Activated CD8-positive, alpha-beta memory T cell treated with anti-CD3 and anti-CD28 coated beads, Interleukin-2, amount 10 ng/mL, durations not matched to agents 7 days and 5 days (primary cell): ENCODE measurements around the gene NASP. TPM values are rescaled to one million over a fixed set of nuclear protein-coding genes. Genes with fewer than 3 reads are reported as not detected.

Source experiments
- ATAC-seq: fragments of 150-1000 bp; cut with Tn5 transposase; one replicate; pipeline ENCODE4 v1.10.0; 2021; ENCODE audit warnings: moderate library complexity
- CTCF ChIA-PET: fragments of 350-600 bp; sonication (Branson Sonifier 250); formaldehyde crosslinking; loops from one replicate; lab custom pipeline; 2021; ENCODE audit warnings: antibody characterized with exemption; lab: Charles Lee
- DNase-seq: peaks from one replicate; pipeline ENCODE4 v3.0.0-alpha.2; 2020
- H3K27ac Mint-ChIP-seq: one replicate; pipeline ENCODE4 v1.8.0; 2021; ENCODE audit warnings: mild to moderate bottlenecking, mixed read lengths
- H3K27me3 Mint-ChIP-seq: one replicate; pipeline ENCODE4 v1.8.0; 2021; ENCODE audit warnings: mixed read lengths
- H3K36me3 Mint-ChIP-seq: one replicate; pipeline ENCODE4 v1.8.0; 2021; ENCODE audit warnings: mild to moderate bottlenecking, mixed read lengths
- H3K4me1 Mint-ChIP-seq: one replicate; pipeline ENCODE4 v1.8.0; 2021; ENCODE audit warnings: mixed read lengths
- H3K4me3 Mint-ChIP-seq: one replicate; pipeline ENCODE4 v1.8.0; 2021; ENCODE audit warnings: mild to moderate bottlenecking, moderate library complexity, mixed read lengths
- H3K9me3 Mint-ChIP-seq: one replicate; pipeline ENCODE4 v1.8.0; 2022; ENCODE audit warnings: low read depth, mixed read lengths
- total RNA-seq, 2 experiments: library from RNA; stranded (reverse); gene quantifications; one replicate each; pipeline ENCODE4 v1.2.3, GENCODE V29; 2021

NASP gene
- total RNA-seq, 2 experiments from 2014 or later = 233 to 256 TPM

DNA sequence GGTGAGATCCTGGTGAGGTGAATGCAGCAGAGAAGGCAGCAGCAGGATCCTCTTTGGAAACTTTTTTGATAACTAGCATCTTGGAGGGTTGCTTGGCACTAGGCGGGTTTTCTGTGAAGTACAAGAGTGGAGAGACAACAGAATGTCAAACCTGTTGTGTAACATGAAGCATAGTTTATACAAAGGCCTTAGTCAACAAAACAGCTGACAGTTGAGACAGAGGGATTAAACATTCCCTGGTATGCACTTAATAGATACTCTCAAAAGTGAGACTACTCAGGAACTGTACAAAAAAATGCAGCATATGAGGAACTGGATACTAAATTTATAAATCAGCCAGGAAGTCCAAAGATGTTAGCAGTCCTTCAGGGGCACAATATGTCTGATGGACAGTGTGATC lies 56.5 kb downstream of the NASP start:
- Mint-ChIP-seq H3K4me1 (peaks cover 2% of the 10 kb centered on the region), H3K27me3 (no peaks in the 10 kb centered on the region), H3K4me3 (no peak overlapping the region), H3K27ac (peak overlapping the region; percentile 12), H3K9me3 (no peaks in the 10 kb centered on the region), H3K36me3 (peaks cover 23% of the 10 kb centered on the region)
- CTCF ChIA-PET = no interaction called here
- ATAC-seq (no peak), DNase-seq (no peak)

DNA sequence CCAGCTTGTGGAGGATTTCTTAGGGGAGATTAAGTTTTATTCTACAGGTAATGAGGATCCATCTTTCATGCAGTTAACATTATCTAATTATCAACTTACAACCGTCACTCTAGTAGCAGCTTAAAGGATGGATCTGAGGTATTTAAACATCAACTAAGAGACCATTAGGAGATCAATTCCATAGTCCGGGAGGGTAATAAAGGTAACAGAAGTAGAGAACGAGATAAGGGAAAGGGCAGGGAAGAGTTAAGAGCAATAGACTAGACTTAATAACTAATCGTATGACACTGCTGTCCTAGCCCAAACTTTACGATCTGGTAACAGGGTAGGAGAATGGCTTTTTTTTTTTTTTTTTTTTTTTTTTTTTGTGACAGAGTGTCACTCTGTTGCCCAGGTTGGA lies 59.5 kb downstream of the NASP start:
- Mint-ChIP-seq H3K27me3 (no peaks in the 10 kb centered on the region), H3K27ac (no peak overlapping the region), H3K4me1 (peaks cover 2% of the 10 kb centered on the region), H3K9me3 (no peaks in the 10 kb centered on the region), H3K36me3 (peaks cover 27% of the 10 kb centered on the region), H3K4me3 (no peak overlapping the region)
- CTCF ChIA-PET = no interaction called here
- DNase-seq = no peak
- ATAC-seq = no peak

DNA sequence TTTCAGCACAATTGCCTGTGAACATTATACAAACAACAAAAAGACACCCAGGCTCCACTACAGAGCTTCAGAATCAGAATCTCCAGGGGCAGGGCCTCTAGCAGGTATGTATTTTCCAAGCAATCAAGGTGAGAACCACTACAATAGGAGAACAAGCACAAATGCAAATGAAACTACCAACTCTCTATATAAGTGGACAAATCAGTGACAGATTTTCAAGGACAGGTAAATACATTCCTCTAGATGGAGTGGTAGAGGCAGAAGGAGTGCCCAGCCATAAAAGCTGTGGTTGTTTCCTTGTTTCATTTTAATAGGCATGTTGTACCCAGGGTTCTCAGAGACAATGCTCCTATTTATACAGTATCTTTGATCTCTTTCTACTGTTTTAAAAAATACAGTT lies 60.1 kb downstream of the NASP start:
- CTCF ChIA-PET = no interaction called here
- no peaks in the 10 kb centered on the region for H3K27me3 Mint-ChIP-seq
- ATAC-seq (no peak), DNase-seq (no peak)
- peaks cover 29% of the 10 kb centered on the region for H3K36me3 Mint-ChIP-seq
- H3K9me3 Mint-ChIP-seq = no peaks in the 10 kb centered on the region
- H3K27ac Mint-ChIP-seq = no peak overlapping the region
- no peak overlapping the region for H3K4me3 Mint-ChIP-seq
- H3K4me1 Mint-ChIP-seq = peaks cover 2% of the 10 kb centered on the region

DNA sequence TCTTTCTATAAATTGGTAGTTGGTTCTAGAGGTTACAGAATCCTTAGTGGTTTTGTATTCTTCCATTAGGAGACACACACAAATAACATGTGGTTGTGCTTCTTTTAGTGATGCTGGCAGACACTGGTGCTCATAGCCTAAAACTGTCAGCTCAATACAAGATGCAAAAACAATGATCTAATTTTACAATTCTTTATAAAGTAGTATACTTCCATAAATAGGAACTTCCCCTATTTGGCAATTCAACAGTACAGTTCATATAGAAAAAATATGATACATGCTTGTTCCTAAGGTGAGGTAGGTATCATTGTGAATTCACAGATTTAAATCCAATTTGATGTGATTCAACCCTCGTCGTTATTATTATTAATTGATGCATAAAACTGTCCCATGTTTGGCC lies 60.8 kb downstream of the NASP start:
- Mint-ChIP-seq H3K27ac (no peak overlapping the region), H3K4me1 (peaks cover 2% of the 10 kb centered on the region), H3K4me3 (no peak overlapping the region), H3K27me3 (no peaks in the 10 kb centered on the region), H3K36me3 (peaks cover 30% of the 10 kb centered on the region), H3K9me3 (no peaks in the 10 kb centered on the region)
- ATAC-seq (no peak), DNase-seq (no peak)
- CTCF ChIA-PET = no interaction called here

DNA sequence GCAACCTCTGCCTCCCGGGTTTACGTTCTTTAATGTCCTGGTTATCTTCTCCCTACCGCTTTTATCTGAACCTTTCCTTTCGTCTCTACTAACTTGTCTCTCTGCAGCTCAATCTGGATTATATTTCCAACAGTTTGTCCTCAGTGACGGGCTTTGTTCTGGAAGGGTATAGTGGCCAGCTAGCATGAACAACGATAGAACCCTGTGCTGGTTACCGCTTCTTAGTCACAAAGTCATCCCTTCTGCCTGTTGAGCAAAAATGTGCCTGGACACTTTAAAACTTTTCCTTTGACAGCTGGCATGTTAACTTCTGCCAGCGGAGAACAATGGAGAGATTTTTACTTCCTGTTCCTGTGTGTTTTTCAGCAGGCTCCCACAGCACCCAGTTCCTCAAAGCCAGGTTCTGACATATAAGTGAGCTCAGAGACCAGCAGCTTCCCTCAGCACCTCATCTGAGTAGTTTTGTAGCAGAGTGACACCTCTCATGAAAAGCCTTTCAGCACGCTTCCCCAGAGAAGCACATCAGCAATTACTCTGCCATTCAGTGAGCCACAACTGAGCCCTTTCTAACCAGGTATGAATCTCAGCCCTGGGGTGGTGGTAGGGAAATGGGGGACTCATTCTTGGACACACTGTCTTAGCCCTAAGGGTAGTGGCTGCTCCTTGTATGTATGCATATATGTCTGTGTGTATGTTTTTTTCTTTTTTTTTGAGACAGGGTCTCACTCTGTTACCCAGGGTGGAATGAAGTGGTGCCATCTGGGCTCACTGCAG lies 63.6 kb downstream of the NASP start:
- Mint-ChIP-seq H3K4me3 (no peak overlapping the region), H3K9me3 (no peaks in the 10 kb centered on the region), H3K27me3 (no peaks in the 10 kb centered on the region), H3K27ac (no peak overlapping the region), H3K36me3 (peaks cover 27% of the 10 kb centered on the region), H3K4me1 (peaks cover 2% of the 10 kb centered on the region)
- DNase-seq (no peak), ATAC-seq (no peak)
- CTCF ChIA-PET = no interaction called here

DNA sequence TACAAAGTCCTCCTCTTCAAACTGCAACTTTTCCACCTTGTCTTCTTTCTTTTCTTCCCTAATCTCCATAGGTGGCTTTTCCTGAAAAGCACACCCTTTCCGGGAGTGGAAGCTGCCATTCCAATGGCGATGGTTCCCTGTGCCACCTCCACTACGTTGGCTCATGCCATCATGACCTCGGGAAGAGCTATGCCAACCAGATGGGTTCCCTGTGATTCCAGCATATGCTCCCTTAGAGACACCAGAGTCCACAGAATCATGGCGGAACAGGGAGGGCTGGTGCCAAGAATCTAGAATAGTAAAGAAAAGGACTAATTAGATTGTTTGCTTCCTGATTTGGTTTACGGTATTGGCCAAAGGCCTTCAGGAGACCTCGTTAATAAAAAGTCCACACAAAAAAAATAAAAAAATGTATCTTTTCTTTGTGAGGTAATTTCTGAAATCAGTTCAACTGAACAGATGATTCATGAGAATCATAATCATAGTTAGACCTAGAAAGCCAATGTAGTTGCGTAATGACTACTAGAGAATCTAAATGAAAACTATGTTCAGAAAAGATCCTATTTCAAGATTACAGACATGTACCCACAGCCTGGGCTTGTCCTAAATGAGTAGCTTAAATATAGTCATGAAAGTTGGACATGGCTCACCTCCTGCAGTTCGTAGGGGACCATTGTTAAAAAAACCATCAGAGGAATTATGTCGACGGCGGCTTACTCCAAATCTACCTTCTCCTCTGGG lies 70.9 kb downstream of the NASP start:
- H3K4me3 Mint-ChIP-seq = no peak overlapping the region
- H3K27ac Mint-ChIP-seq = no peak overlapping the region
- CTCF ChIA-PET = no interaction called here
- no peaks in the 10 kb centered on the region for H3K27me3 Mint-ChIP-seq
- H3K36me3 Mint-ChIP-seq = peaks cover 61% of the 10 kb centered on the region
- DNase-seq (no peak), ATAC-seq (peak; percentile 39)
- peaks cover 18% of the 10 kb centered on the region for H3K4me1 Mint-ChIP-seq
- H3K9me3 Mint-ChIP-seq = no peaks in the 10 kb centered on the region

DNA sequence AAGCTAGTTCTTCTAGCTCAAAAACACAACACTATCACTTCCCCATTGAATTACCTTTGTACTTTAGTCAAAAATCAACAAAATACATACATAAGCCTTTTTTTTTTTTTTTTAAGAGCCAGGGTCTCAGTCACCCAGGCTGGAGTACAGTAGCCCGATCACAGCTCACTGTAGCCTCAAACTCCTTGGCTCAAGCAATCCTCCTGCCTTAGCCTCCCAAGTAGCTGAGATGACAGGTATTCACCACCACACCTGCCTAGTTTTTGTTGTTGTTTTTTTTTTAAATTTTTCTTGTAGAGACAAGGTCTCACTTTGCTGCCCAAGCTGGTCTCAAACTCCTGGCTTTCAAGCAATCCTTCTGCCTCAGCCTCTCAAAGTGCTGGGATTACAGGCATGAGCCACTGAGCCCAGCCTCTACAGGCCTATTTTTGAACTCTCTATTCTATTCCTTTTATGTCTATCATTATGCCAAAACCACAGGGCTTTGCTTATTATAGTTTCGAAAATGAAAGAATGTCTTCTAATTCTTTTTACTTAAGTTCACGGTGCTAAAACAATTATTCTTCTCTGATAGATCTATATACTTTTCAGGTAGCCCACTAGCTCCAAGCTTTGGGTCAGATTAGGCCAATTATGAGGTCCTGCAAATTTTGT lies 72.9 kb downstream of the NASP start:
- no peak overlapping the region for H3K4me3 Mint-ChIP-seq

DNA sequence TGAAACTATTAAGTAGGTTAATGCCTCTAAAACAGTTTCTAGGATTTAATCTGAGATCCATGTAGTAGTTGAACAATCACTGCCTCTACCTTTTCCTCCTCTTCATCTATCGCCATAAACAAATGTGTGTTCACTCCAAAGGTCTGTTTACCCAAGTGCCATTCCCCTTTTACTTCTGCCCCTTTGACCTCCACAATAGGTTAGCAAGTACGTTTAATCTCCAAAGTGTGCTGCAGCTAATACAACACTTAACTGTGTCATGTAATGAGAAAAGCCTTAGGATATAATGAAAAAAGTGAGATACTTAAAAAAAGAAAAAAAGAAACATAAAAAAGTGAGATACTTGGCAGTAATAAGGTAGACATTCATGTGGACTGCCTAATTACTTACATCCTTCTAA lies 74.3 kb downstream of the NASP start:
- Mint-ChIP-seq H3K4me3 (no peak overlapping the region), H3K36me3 (peaks cover 55% of the 10 kb centered on the region), H3K27ac (no peak overlapping the region), H3K4me1 (peaks cover 19% of the 10 kb centered on the region), H3K27me3 (no peaks in the 10 kb centered on the region), H3K9me3 (no peaks in the 10 kb centered on the region)
- DNase-seq (no peak), ATAC-seq (no peak)
- CTCF ChIA-PET = no interaction called here

More for the DNA sequence above, 72.9 kb downstream of the NASP start:
- DNase-seq = no peak
- H3K9me3 Mint-ChIP-seq = no peaks in the 10 kb centered on the region
- H3K36me3 Mint-ChIP-seq = peaks cover 63% of the 10 kb centered on the region
- peaks cover 18% of the 10 kb centered on the region for H3K4me1 Mint-ChIP-seq
- CTCF ChIA-PET = interaction anchor here (0.6 to 1.0 kb wide), 3 partner anchors 11 to 337 kb away, joined by 3 to 4 read pairs (median 3); no protein-coding TSS in a partner anchor
- no peak for ATAC-seq
- no peak overlapping the region for H3K27ac Mint-ChIP-seq
- no peaks in the 10 kb centered on the region for H3K27me3 Mint-ChIP-seq

DNA sequence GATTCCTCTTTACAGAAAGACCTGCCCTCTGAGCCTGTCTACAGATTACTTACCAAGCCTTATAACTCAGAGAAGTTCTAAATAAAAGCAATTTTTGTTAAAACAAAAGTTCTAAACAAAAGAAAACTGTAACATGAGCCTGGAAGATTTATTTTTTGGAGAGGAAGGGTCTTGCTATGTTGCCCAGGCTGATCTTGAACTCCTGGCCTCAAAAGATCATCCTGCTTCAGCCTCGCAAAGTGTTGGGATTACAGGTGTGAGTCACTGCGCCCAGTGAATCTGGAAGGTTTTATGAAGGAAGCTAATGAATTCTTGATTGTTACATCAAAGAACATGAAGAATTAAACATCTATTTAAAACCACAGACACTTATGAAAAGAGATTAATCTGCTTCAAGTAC lies 75.4 kb downstream of the NASP start:
- Mint-ChIP-seq H3K4me3 (no peak overlapping the region), H3K9me3 (no peaks in the 10 kb centered on the region), H3K27ac (no peak overlapping the region), H3K4me1 (peaks cover 22% of the 10 kb centered on the region), H3K36me3 (peaks cover 52% of the 10 kb centered on the region), H3K27me3 (no peaks in the 10 kb centered on the region)
- CTCF ChIA-PET = no interaction called here
- ATAC-seq (no peak), DNase-seq (no peak)

DNA sequence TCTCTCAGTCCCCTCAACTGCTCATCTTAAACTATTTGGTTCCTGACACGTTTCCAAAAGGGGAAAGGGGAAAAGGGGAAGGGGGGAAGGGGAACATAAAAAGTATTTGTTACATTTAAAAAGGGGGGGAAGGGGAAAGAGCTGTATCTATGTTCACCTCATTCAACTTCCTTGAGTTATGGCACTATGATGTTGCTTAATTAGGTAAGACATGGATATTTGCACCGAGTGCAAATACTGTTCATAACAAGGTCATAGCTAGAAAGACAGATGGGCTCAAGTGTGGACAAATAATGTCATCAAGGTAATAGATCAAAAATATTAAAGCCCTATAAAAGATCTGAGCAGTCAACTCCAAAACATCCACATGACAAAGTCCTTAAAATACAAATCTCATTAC lies 76.5 kb downstream of the NASP start:
- H3K27ac Mint-ChIP-seq = no peak overlapping the region
- H3K9me3 Mint-ChIP-seq = no peaks in the 10 kb centered on the region
- CTCF ChIA-PET = no interaction called here
- H3K27me3 Mint-ChIP-seq = no peaks in the 10 kb centered on the region
- ATAC-seq = no peak
- peaks cover 18% of the 10 kb centered on the region for H3K4me1 Mint-ChIP-seq
- H3K36me3 Mint-ChIP-seq = peaks cover 45% of the 10 kb centered on the region
- DNase-seq = no peak
- H3K4me3 Mint-ChIP-seq = no peak overlapping the region

DNA sequence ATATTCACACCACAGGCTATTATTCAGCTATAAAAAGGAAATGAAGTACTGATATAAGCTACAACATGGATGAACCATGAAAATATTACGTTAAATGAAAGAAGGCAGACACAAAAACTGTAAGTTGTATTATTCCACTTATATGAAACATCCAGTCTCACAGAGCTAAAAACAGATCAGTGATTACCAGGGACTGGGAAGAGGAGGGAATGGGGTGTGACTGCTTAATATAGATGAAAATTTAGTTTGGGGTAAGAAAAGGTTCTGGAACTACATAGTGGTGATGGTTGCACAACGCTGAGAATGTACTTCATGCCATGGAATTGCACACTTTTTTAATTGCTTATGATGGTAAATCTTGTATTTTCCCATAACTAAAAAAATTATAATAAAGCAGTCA lies 83.0 kb downstream of the NASP start:
- no peak overlapping the region for H3K27ac Mint-ChIP-seq
- peaks cover 12% of the 10 kb centered on the region for H3K4me1 Mint-ChIP-seq
- CTCF ChIA-PET = no interaction called here
- peaks cover 19% of the 10 kb centered on the region for H3K36me3 Mint-ChIP-seq
- ATAC-seq = no peak
- no peak overlapping the region for H3K4me3 Mint-ChIP-seq
- no peaks in the 10 kb centered on the region for H3K9me3 Mint-ChIP-seq
- no peaks in the 10 kb centered on the region for H3K27me3 Mint-ChIP-seq
- DNase-seq = no peak

DNA sequence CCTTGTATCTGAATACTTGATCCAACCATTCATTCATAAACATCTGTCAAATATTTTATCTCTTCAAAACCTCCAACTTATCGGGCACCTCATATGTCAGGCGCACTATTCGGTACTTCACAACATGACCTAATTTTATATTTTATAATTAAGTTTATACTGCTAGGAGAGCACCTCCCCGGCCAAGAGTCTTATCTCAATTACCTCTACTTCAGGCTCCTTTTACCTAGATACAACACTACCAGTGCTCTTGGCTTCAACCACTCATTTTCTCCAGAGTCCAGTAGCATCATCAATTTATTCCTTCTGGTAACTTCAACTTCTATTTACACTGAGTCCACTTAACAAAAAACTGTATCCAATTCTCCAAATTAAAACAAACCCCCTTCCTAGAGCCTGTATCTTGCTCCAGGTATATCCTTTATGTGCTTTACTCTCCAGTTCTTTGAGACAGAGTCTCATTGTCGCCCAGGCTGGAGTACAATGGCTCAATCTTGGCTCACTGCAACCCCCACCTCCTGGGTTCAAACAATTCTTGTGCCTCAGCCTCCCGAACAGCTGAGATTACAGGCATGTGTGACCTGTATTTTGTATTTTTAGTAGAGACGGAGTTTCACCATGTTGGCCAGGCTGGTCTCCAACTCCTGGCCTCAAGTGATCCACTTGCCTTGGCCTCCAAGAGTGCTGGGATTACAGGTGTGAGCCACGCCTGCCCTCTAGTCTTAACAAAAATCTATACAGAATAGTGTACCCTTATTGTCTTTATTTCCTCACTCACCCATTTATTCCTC lies 83.7 kb downstream of the NASP start:
- no peak overlapping the region for H3K4me3 Mint-ChIP-seq

More for the DNA sequence above, 83.7 kb downstream of the NASP start:
- ATAC-seq (no peak), DNase-seq (no peak)
- Mint-ChIP-seq H3K4me1 (peaks cover 12% of the 10 kb centered on the region), H3K9me3 (no peaks in the 10 kb centered on the region), H3K27ac (no peak overlapping the region), H3K36me3 (peaks cover 20% of the 10 kb centered on the region), H3K27me3 (no peaks in the 10 kb centered on the region)
- CTCF ChIA-PET = no interaction called here
